NCI-H524 (cell line): ENCODE results near the gene GABBR2.

ENCODE experiments used
- DNase-seq, 2 experiments: peaks; one replicate each; lab custom pipeline; 2025; lab: John Stamatoyannopoulos, UW

The GABBR2 gene

DNA sequence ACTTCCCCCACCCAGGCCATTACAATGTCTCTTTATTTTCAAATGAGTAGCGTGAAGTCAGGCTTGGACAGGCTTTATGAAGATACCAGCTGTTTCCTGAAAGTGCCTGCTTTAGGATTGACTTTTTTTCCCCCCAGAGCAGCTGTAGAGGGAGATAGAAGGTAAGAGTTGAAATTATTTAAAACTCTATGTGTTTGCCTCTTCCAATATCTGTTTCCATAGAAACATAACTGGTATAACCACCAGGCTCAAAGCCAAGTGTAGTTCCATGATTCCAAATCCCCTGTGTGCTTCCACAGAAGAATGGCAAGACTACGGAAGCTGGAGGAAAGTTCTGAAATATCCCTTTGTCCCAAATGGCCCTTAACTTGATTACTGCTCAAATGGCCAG is 365.9 kb downstream of the GABBR2 start:
- peak; percentile 53 to 88 for DNase-seq

DNA sequence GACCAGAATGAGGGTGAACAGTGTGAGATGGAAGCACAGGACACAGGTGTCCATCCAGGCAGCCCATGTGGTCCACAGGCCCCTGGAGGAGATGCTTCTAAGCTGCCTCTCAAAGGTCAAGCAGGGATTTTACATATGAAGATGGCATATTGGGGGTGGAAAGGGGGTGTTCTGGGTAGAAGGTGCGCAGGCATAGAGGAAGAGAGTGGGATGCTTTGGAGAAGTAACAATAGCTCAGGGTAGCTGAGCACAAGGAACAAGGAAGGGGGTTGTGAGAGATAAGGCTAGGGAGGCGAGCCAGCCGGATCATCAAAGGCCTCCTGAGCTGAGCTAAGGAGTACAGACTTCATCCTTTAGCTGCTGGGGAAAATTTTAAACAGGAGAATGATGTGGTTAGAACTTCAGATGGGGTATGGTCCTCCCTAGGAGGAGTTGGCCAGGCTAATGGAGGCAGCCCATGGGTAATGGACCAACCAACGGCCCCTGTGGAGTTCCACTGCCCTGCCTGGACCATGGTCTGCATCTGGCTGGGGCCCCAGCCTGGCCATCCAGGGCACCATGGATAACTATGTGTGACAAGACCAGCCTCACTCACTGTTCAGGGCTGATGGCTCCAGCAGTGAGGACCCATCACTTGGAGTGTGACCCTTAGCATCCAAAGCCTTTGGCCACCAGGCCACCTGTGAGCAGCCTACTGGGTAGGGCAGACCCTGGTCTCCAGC is 366.5 kb downstream of the GABBR2 start:
- DNase-seq, result no peak

DNA sequence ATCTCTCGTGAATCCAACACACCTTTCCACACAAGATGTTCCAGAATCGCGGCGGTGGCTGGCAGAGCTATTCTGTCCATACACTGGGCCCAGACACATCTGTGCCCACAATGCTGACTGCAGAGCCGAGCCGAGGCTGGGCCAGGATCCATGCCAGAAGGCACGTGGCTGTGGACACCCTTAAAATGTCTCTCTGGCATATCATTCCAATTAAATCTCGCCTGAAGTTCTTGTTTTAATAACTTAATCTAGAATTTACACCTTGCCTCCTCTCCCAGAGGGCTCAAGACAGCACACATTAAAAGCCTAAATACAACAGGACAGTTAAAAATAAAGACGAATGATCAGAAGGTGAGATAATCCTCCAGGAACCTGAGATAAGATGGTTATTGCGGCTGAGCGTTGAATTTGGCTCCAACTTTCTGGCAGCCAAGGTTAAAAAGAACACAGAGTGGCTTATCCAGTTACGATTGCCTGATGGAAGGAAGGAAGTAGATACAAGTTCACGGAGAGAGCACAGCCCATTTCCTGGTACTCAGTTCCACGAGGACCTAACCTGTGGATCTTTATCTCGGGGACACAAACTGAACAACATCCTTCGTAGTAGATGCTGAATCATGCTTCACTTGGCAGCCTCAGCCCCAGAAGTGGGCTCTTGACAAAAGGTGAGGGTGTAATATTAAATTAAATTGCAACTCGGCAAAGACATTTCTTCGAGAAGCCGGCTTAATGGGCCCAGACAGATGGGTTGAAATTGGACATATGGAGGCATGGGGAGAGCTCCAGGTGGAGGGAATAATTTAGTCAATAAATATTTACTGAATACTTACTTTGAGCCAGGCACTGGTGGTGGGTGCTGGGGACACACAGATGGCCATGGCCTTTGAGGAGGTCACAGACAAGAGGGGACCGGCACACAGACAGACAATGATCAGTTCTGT is 367.3 kb downstream of the GABBR2 start:
- DNase-seq, result peak; percentile 99

DNA sequence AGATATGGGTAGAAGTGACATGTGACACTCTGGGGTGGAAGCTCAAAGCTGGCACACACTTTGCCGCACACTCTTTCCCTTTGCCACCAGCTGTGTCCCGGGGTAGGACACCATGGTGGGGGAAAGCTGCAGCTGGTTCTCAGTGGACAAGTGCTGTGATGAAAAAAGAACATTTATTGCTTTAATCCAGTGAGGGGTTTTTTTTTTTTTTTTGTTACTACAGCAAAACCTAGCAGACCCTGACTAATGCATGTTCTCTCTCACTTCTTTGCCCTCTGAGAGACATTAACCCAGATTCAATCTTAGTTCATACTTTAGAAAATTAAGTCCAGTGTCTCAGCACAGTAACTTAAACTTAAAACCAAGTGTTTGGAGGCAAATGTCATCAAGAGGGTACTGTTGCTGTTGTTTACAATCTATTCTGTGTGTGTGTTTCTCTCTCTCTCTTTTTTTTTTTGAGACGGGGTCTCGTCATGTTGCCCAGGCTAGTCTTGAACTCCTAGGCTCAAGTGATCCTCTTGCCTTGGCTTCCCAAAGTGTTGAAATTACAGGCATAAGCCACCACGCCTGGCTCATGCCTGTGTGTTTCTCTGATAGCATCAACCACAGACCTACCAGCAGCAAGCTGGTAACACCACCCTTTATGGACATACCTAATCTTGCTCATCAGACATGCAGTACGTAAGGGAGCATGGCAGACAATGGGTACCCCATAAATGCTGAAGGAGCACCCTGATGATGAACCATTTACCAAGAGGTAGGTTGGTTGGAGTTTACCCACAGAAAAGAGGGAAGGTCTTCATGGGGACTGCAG is 368.5 kb downstream of the GABBR2 start:
- DNase-seq, result no peak

DNA sequence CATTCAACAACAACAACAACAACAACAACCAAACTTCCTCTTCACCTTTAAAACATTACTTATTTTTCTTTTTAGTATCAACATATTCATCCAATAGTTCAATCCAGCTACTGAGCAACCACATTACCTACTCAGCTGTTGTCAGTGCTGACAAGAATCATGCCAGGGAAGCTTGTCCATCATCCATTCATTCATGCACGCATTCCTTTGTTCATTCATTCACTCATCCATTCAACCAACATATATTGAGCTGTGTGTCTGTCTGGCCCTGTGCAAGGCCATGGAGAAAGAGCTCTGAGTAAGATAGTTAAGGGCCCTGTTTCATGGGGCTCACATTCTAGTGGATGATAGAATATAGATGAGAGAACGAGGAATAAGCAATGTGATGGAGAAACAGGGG is 373.1 kb downstream of the GABBR2 start:
- DNase-seq, result no peak

DNA sequence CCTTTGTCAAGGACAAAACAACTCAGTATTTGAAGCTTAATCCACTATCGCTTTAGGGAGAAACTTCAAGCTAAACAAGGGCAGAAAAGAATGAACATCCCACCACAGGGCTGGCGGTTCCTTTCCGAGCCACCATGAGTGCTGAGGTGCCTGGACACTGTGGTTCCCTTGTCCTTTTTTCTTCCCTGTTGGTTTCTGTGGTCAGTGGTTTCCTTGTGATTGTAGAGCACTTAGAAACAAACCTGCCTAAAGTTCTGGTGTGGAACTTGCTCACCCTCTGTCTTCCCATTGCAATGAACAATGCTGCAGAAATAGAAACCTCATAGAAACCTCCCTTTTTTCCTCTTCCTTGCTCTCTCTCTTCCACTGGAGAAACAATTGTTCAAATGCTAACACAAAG is 373.9 kb downstream of the GABBR2 start:
- no peak for DNase-seq

- no peak for DNase-seq
Measured at GRCh38 chr9:98333703-98334582, 374.8 kb downstream of the GABBR2 start.

GRCh38 chr9:98332405-98332831 is 376.3 kb downstream of the GABBR2 start:
- DNase-seq, result no peak

DNA sequence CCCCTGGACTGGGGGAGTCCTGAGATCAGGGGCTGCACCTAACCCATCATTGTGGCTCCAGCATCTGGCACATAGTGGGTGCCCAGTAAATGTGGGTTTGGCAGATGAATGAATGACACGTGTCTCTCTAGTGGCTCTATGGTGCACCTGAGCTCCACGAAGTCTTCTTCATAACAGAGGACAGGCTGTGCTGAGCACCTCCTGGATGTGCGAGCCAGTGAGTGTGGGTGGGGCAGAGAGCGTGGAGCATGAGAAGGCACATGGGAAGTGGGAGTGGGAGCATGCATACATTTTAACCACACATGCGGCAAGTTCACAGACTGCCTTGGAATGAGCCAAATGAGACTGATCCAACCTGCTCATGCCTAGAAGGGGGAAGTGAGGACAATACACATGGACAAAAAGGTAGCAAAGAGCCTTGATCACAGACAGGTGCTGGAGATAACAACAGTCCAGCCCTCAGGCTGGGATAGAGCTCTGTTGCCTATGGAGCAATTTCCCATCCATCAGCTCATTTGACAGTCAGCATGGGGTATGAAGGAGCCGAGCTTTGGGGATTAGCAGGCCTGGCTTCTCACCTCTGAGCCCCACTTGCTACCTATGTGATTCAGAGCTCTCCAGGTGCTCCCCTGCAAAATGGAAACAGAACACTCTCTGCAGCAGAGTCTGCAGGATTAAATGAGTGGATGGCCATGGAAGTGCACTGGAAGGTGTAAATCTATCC is 377.0 kb downstream of the GABBR2 start:
- no peak for DNase-seq

- DNase-seq, result no peak
Measured at GRCh38 chr9:98330831-98331230, 377.9 kb downstream of the GABBR2 start.

DNA sequence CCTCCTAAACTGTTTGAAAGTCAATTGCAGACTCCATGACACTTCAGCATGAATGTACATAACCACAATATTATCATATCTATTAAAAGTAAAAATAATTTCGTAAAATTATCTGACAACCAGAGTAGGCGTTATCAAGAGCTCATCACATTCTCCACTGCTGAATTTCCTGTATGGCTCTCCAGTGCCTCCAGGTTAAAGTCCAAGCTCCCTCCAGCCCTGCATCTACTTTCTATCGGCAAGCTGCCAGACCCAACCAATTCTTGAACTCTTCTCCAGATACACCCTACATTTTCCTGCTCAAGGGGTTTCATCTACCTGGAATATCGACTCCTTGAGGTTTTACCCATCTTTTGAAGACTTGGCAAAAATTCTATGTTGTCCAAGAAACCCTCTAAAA is 378.8 kb downstream of the GABBR2 start:
- no peak for DNase-seq

GRCh38 chr9:98329281-98329680 is 379.5 kb downstream of the GABBR2 start:
- DNase-seq, result no peak

- no peak for DNase-seq
Measured at GRCh38 chr9:98328770-98329169, 380.0 kb downstream of the GABBR2 start.

DNA sequence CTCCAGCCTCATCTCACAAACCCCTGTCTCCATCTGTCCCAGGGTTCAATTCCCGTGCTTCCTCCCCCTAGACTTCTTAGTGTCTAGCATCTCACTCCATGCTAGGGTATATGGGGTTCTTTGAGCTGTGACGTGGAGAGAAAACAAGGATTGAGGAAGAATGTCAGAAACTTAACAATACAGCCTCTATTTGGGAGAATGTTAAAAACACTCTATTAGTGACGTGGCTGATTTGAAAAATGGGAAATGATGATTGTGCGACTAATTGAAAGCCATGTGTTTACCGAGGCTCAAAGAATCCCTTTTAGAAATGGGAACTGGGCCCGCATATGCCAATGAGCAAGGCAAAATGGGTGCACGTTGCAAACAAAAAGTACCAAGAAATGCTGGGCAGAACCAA is 380.6 kb downstream of the GABBR2 start:
- DNase-seq, result no peak

- peak; percentile 56 to 78 for DNase-seq
Measured at GRCh38 chr9:98327249-98327561, 381.5 kb downstream of the GABBR2 start.

DNA sequence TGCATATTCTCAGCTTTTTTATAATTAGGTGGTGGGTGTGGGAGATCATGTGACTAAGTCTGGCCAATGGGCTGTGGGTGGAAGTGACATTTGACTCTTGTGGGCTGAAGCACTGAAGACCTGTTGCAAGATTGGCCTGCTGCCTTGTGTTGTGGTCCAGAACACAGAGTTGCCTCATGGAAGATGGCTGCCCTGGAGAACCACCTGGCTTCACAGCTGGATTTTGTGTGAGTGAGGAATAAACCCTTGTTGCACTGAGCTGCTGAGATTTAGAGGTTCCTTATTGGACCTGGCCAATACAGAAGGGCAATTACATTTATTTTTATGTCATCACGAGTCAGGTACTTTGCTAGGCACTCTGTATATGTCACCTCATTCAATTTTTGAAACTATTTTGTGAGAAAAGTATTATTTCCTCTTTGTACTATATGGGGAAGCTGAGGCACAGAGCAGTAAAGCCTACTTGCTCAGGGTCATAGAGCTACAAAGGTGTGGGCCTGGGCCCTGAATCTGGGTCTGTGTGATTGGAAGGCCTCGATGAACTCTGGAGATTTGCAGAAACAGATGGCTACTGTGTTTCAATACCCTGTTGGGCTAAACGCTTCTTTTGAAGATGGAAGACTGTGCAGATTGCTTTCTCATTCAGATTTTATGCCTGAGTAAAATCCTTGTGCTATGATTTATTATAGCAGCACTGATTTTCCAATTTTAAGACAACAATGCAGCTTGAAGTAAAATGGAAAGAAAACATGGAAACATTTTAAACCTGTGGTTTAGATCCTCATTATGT is 382.1 kb downstream of the GABBR2 start:
- DNase-seq, result peak; percentile 68 to 93

DNA sequence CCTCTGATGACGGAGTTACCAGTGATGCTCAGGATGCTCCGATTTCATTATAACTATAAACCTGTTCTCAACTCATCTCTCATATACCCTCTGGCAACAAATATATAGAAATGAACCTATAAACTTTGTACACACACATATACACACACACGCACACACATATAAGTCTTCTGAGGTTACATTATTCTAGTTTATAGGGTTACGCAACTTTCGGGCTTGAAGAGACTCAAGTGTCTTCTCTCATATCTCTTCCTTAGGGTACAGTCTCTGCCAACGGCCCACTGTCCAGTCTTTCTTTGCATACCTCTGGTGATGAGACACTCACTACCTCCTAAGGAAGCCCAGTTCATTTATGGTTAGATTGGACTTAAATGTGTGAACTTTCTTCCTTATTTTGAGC is 383.9 kb downstream of the GABBR2 start:
- DNase-seq, result no peak

DNA sequence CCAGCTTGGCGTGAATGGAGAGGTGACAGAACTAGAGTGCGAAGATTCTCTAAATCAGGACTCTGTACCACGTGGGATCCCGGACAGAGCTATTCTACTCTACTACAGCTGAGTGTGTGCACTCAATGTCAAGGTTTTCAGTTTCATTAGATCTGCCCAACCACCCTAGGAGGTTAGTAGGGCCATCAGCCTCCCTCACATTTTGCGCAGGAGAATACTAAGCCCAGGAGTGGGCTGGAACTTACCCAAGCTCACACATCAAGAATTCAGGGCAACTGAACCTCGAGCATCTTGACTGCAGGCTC is 385.0 kb downstream of the GABBR2 start:
- no peak for DNase-seq

DNA sequence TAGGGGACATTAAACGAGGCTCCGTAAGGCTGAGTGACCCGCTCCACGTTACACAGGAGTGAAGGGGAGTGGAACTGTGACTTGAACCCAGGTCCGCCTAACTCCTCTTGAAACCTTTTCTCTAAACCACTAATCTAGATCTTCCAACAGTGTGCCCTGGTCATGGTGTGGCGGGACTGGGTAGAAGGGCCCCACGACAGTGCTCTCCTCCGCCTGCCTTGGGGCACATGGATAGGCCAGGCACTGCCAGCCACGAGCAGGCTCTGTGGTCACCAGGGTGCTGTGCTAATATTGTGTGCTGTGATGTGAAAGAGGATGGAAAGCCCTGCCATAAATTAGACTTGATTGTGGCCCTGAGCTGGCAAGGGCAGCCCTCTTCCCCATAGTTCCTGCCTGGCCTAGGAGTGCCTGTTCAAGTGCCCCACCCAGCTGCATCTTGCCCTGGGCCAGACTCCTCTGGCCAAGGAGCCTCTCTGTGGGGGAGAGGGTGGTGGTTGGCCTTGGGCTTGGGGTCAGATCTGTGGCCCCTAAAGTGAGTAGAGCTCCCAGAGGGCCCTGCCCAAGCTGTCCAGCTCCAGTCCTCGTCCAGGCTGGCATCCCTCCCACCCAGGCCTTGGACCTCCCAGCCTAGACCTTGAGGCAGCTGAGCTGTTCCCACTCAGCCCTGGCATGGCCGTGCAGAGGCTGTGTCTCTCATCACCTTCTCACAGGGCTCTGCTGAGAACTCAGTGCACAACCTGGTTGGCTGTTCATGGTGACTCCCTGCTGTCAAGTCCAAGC is 385.5 kb downstream of the GABBR2 start:
- DNase-seq, result no peak
